Panc1 (cell line): Measurements from ENCODE around the gene FAM216B. TPM values are rescaled to one million over a fixed set of nuclear protein-coding genes. Genes with fewer than 3 reads are reported as not detected.

Source experiments
- ATAC-seq: fragments of 200-7000 bp; cut with Tn5 transposase; 2 replicates; pipeline ENCODE4 v1.9.1; 2020; ENCODE audit warnings: mild to moderate bottlenecking, moderate library complexity
- BruUV-seq: library from RNA; stranded (reverse); fragments of 400-500 nt; replicated peaks from 2 replicates; lab custom pipeline; 2021; lab: Mats Ljungman, UMichigan
- CTCF ChIA-PET: fragments of 300-600 bp; sonication (Branson Sonifier 250); formaldehyde crosslinking; loops from one replicate; lab custom pipeline; 2022; ENCODE audit warnings: antibody characterized with exemption; lab: Charles Lee
- POLR2A ChIA-PET: fragments of 300-600 bp; sonication (Branson Sonifier 250); formaldehyde crosslinking; loops from one replicate; lab custom pipeline; 2022; ENCODE audit warnings: antibody characterized with exemption; lab: Charles Lee
- DNase-seq: peaks from one replicate; pipeline ENCODE4 v3.0.0-alpha.2; 2010; ENCODE audit warnings: low read depth, low spot score
- H3K27ac ChIP-seq: 2 replicates; pipeline ENCODE4 v1.5.1; 2011; ENCODE audit warnings: mild to moderate bottlenecking, low read length, inconsistent platforms
- H3K27me3 ChIP-seq: fragments of 200-500 bp; sonication (Bioruptor generic); 2 replicates; pipeline ENCODE4 v1.6.0; 2014; ENCODE audit warnings: low read length, inconsistent platforms; ENCODE audit not compliant: control insufficient read depth, insufficient read depth
- H3K36me3 ChIP-seq: fragments of 200-500 bp; sonication (Bioruptor generic); 2 replicates; pipeline ENCODE4 v1.5.1; 2014; ENCODE audit warnings: inconsistent platforms, mild to moderate bottlenecking, low read length, moderate library complexity; ENCODE audit not compliant: control insufficient read depth, insufficient read depth
- H3K4me1 ChIP-seq: 2 replicates; pipeline ENCODE4 v1.5.1; 2011; ENCODE audit warnings: inconsistent platforms, mild to moderate bottlenecking, low read length, moderate library complexity; ENCODE audit not compliant: control insufficient read depth, insufficient read depth
- H3K4me3 ChIP-seq, 2 experiments: 2 replicates each; pipeline ENCODE4 v1.5.1; 2011 to 2012; ENCODE audit warnings: low read depth in 2 of 2, low read length in 2 of 2, mild to moderate bottlenecking in 2 of 2, inconsistent platforms in 1 of 2, moderate library complexity in 1 of 2
- H3K9me3 ChIP-seq: fragments of 200-500 bp; sonication (Bioruptor generic); 2 replicates; pipeline ENCODE4 v1.5.1; 2014; ENCODE audit warnings: low read depth, mild to moderate bottlenecking, inconsistent platforms, low read length, moderate library complexity; ENCODE audit not compliant: control insufficient read depth, insufficient read depth
- CTCF ChIP-seq: fragments of 450-650 bp; IDR thresholded peaks from 2 replicates; pipeline ENCODE4 v1.5.1; 2017; ENCODE audit warnings: mild to moderate bottlenecking
- POLR2AphosphoS5 ChIP-seq: IDR thresholded peaks from 2 replicates; pipeline ENCODE4 v1.6.1; 2012; ENCODE audit warnings: mild to moderate bottlenecking, low read depth, low read length, moderate library complexity
- REST ChIP-seq, 2 experiments: IDR thresholded peaks; 2 replicates each; pipeline ENCODE4 v1.6.1; 2011 to 2012; ENCODE audit warnings: low read depth in 2 of 2, control low read depth in 1 of 2, low read length in 1 of 2, mild to moderate bottlenecking in 1 of 2, moderate library complexity in 1 of 2; ENCODE audit not compliant: insufficient read depth in 1 of 2
- SIN3A ChIP-seq: IDR thresholded peaks from 2 replicates; pipeline ENCODE4 v1.6.1; 2012; ENCODE audit warnings: low read depth, mild to moderate bottlenecking, low read length, moderate library complexity, borderline replicate concordance; ENCODE audit not compliant: insufficient read depth
- TCF7L2 ChIP-seq: IDR thresholded peaks from 2 replicates; pipeline ENCODE4 v1.6.1; 2011; ENCODE audit warnings: mild to moderate bottlenecking, low read depth, low read length, inconsistent platforms
- in situ Hi-C: cut with HindIII; loops from 2 replicates; pipeline ENCODE4 v1.10.0; 2016; ENCODE audit warnings: low sequenced_read_pairs, low pct_unique_long_range_greater_than_20kb
- intact Hi-C: fragments of 100-400 bp; cut with micrococcal nuclease; formaldehyde crosslinking; loops from one replicate; pipeline ENCODE4 v1.10.0; 2022; ENCODE audit not compliant: unreplicated experiment
- total RNA-seq: library from RNA; stranded (reverse); gene quantifications from one replicate; pipeline ENCODE4 v1.2.1, GENCODE V29; 2021; ENCODE audit not compliant: unreplicated experiment

The FAM216B gene
- total RNA-seq, 1 experiment from 2014 or later, result 0.05 TPM

- ChIA-PET POLR2A (no interaction called here), CTCF (no interaction called here)
- no TSS peak for BruUV-seq
- DNase-seq (no peak), ATAC-seq (no peak)
- intact Hi-C loops, result no loop called here
- in situ Hi-C loops, result no loop called here
- Histone ChIP-seq H3K4me1 (no peaks in the 10 kb centered on the region), H3K27me3 (no peaks in the 10 kb centered on the region), H3K9me3 (no peaks in the 10 kb centered on the region), H3K4me3 (no peak overlapping the region), H3K27ac (no peak overlapping the region), H3K36me3 (no peaks in the 10 kb centered on the region)
- TF ChIP-seq POLR2AphosphoS5 (no peak), CTCF (no peak)
Measured at GRCh38 chr13:42788601-42789000, 7.2 kb downstream of the FAM216B start.

GRCh38 chr13:42792154-42792553 is 10.8 kb downstream of the FAM216B start:
- H3K27ac ChIP-seq, result no peak overlapping the region
- TF ChIP-seq CTCF (no peak), TCF7L2 (no peak), REST (IDR thresholded peaks at IDR 0.05; ENCODE audit: insufficient read depth in 1 of 2, low read depth in 2 of 2, low read length in 1 of 2) (no peak), POLR2AphosphoS5 (no peak), SIN3A (no peak)
- no peaks in the 10 kb centered on the region for H3K36me3 ChIP-seq
- in situ Hi-C loops (no loop called here), intact Hi-C loops (no loop called here)
- CTCF ChIA-PET, result no interaction called here
- no TSS peak for BruUV-seq
- H3K9me3 ChIP-seq, result no peaks in the 10 kb centered on the region
- POLR2A ChIA-PET, result no interaction called here
- ATAC-seq (no peak), DNase-seq (no peak)
- no peak overlapping the region for H3K4me3 ChIP-seq
- no peaks in the 10 kb centered on the region for H3K4me1 ChIP-seq
- H3K27me3 ChIP-seq, result no peaks in the 10 kb centered on the region
